A549 (cell line): ENCODE measurements around the gene ENPP4. TPM values are rescaled to one million over a fixed set of nuclear protein-coding genes. Genes with fewer than 3 reads are reported as not detected.

Experiments used
- ATAC-seq, 2 experiments: fragments of 200-7000 bp in 1 of 2; fragments of >200 bp in 1 of 2; cut with Nextera tagmentation in 1 of 2; cut with Tn5 transposase in 1 of 2; 3 replicates each; pipeline versions ENCODE4 v1.8.0 to v1.9.1; 2018 to 2020; ENCODE audit warnings: mild to moderate bottlenecking in 1 of 2, moderate library complexity in 1 of 2
- CTCF ChIA-PET: fragments of 300-600 bp; sonication (Branson Sonifier 250); formaldehyde crosslinking; extraction: SDS; loops from one replicate; lab custom pipeline; 2021; ENCODE audit warnings: antibody characterized with exemption, inconsistent platforms; lab: Yijun Ruan, JAX
- POLR2A ChIA-PET: fragments of 350-600 bp; formaldehyde crosslinking; extraction: SDS; loops from one replicate; lab custom pipeline; 2021; ENCODE audit warnings: antibody characterized with exemption, inconsistent platforms; lab: Yijun Ruan, JAX
- DNase-seq, 2 experiments: peaks; one replicate each; pipeline versions ENCODE4 v3.0.0 to v3.0.0-alpha.2; 2011 to 2016; ENCODE audit warnings: low read depth in 1 of 2, low spot score in 1 of 2
- FAIRE-seq: peaks from 2 replicates; lab custom pipeline; 2011; peaks lifted over from hg19 to GRCh38; lab: Jason Lieb, UNC
- H3K27ac ChIP-seq, 2 experiments: fragments of >200 bp; sonication (Bioruptor Twin); formaldehyde crosslinking; 3 replicates each; pipeline ENCODE4 v1.5.1; 2016 to 2017
- H3K4me1 ChIP-seq: fragments of >200 bp; sonication (Bioruptor Twin); formaldehyde crosslinking; 3 replicates; pipeline ENCODE4 v1.6.1; 2016
- H3K4me2 ChIP-seq: fragments of >200 bp; sonication (Bioruptor Twin); formaldehyde crosslinking; 3 replicates; pipeline ENCODE4 v1.6.1; 2016
- H3K4me3 ChIP-seq: fragments of >200 bp; sonication (Bioruptor Twin); formaldehyde crosslinking; 3 replicates; pipeline ENCODE4 v1.5.1; 2016
- H3K9me3 ChIP-seq: fragments of >200 bp; sonication (Bioruptor Twin); formaldehyde crosslinking; 3 replicates; pipeline ENCODE4 v1.6.1; 2016
- BCL3 ChIP-seq: fragments of >200 bp; sonication (Bioruptor Twin); formaldehyde crosslinking; IDR thresholded peaks from 3 replicates; pipeline ENCODE4 v1.6.1; 2016
- BHLHE40 ChIP-seq: IDR thresholded peaks from 2 replicates; pipeline ENCODE4 v1.6.1; 2012; ENCODE audit warnings: low read depth, low read length, inconsistent platforms
- CBX2 ChIP-seq: fragments of 200-600 bp; sonication (generic); IDR thresholded peaks from 2 replicates; pipeline ENCODE4 v1.6.1; 2016; ENCODE audit warnings: low read depth, mild to moderate bottlenecking, borderline replicate concordance
- CHD4 ChIP-seq: fragments of 200-600 bp; sonication (generic); IDR thresholded peaks from 2 replicates; pipeline ENCODE4 v1.6.1; 2016; ENCODE audit warnings: antibody characterized with exemption, mild to moderate bottlenecking, borderline replicate concordance
- CTCF ChIP-seq: fragments of >200 bp; sonication (Bioruptor Twin); formaldehyde crosslinking; IDR thresholded peaks from 3 replicates; pipeline ENCODE4 v1.5.1; 2016
- EP300 ChIP-seq, 2 experiments: fragments of >200 bp; sonication (Bioruptor Twin); formaldehyde crosslinking; IDR thresholded peaks; 2 replicates in 1 of 2; 3 replicates in 1 of 2; pipeline ENCODE4 v1.6.1; 2016 to 2017
- ESRRA ChIP-seq: fragments of 150-350 bp; IDR thresholded peaks from 2 replicates; pipeline ENCODE4 v1.6.1; 2014; ENCODE audit warnings: mild to moderate bottlenecking, low read length, borderline replicate concordance
- FOSB ChIP-seq: fragments of 250-450 bp; sonication (Bioruptor Pico); IDR thresholded peaks from 2 replicates; pipeline ENCODE4 v1.5.0; 2020; ENCODE audit warnings: mild to moderate bottlenecking, moderate library complexity
- FOSL2 ChIP-seq, 2 experiments: fragments of 450-650 bp in 1 of 2; fragments of >200 bp in 1 of 2; sonication (Bioruptor Twin) in 1 of 2; formaldehyde crosslinking; IDR thresholded peaks; 2 replicates each; pipeline versions ENCODE4 v1.5.0 to v1.6.1; 2016 to 2020; ENCODE audit warnings: mild to moderate bottlenecking in 1 of 2, moderate library complexity in 1 of 2
- FOXS1 ChIP-seq: fragments of 250-450 bp; sonication (Bioruptor Pico); IDR thresholded peaks from 2 replicates; pipeline ENCODE4 v1.5.0; 2020; ENCODE audit warnings: mild to moderate bottlenecking, moderate library complexity
- HEYL ChIP-seq: fragments of 250-450 bp; sonication (Bioruptor Pico); IDR thresholded peaks from 2 replicates; pipeline ENCODE4 v1.8.0; 2021; ENCODE audit warnings: mild to moderate bottlenecking, moderate library complexity
- HOXB13 ChIP-seq: fragments of 250-450 bp; sonication (Bioruptor Pico); IDR thresholded peaks from 2 replicates; pipeline ENCODE4 v1.5.0; 2020; ENCODE audit warnings: low read depth, mild to moderate bottlenecking, moderate library complexity
- KDM1A ChIP-seq: fragments of 200-600 bp; sonication (generic); IDR thresholded peaks from 2 replicates; pipeline ENCODE4 v1.6.1; 2016; ENCODE audit warnings: low read depth, mild to moderate bottlenecking
- MAFK ChIP-seq: fragments of 450-650 bp; IDR thresholded peaks from 2 replicates; pipeline ENCODE4 v1.6.1; 2014; ENCODE audit not compliant: partially characterized antibody
- PHF8 ChIP-seq: fragments of 200-600 bp; sonication (generic); IDR thresholded peaks from 2 replicates; pipeline ENCODE4 v1.6.1; 2016; ENCODE audit warnings: low read depth, mild to moderate bottlenecking, antibody characterized with exemption, moderate library complexity, borderline replicate concordance
- RAD21 ChIP-seq, 2 experiments: fragments of >200 bp in 1 of 2; sonication (Bioruptor Twin) in 1 of 2; formaldehyde crosslinking in 1 of 2; IDR thresholded peaks in 1 of 2; conservative IDR thresholded peaks in 1 of 2; 2 replicates in 1 of 2; 3 replicates in 1 of 2; pipeline ENCODE4 v1.6.1; 2012 to 2018; ENCODE audit warnings: inconsistent platforms in 1 of 2
- RARB ChIP-seq: fragments of 250-450 bp; sonication (Bioruptor Pico); IDR thresholded peaks from 2 replicates; pipeline ENCODE4 v1.8.0; 2021; ENCODE audit warnings: mild to moderate bottlenecking, moderate library complexity
- RFX5 ChIP-seq: fragments of 450-650 bp; IDR thresholded peaks from 2 replicates; pipeline ENCODE4 v1.7.1; 2014; ENCODE audit warnings: antibody characterized with exemption, mild to moderate bottlenecking, moderate library complexity
- RNF2 ChIP-seq: fragments of 200-600 bp; sonication (generic); IDR thresholded peaks from 2 replicates; pipeline ENCODE4 v1.6.1; 2016; ENCODE audit warnings: low read depth, mild to moderate bottlenecking, antibody characterized with exemption, moderate library complexity, borderline replicate concordance
- SMC3 ChIP-seq: fragments of >200 bp; sonication (Bioruptor Twin); formaldehyde crosslinking; IDR thresholded peaks from 3 replicates; pipeline ENCODE4 v1.6.1; 2018; ENCODE audit warnings: inconsistent platforms
- SREBF2 ChIP-seq: fragments of 450-650 bp; IDR thresholded peaks from 2 replicates; pipeline ENCODE4 v1.6.1; 2014; ENCODE audit warnings: mild to moderate bottlenecking, moderate library complexity
- TP53 ChIP-seq: fragments of 250-450 bp; sonication (Bioruptor Pico); IDR thresholded peaks from 2 replicates; pipeline ENCODE4 v1.5.0; 2021; ENCODE audit warnings: mild to moderate bottlenecking, moderate library complexity
- ZC3H11A ChIP-seq: fragments of 450-650 bp; IDR thresholded peaks from 2 replicates; pipeline ENCODE4 v1.6.1; 2014; ENCODE audit warnings: antibody characterized with exemption, mild to moderate bottlenecking
- ZFP36 ChIP-seq: fragments of 450-650 bp; IDR thresholded peaks from 2 replicates; pipeline ENCODE4 v1.6.1; 2014; ENCODE audit warnings: borderline replicate concordance; ENCODE audit not compliant: partially characterized antibody
- WGBS: methylation state at CpG from one replicate; pipeline ENCODE4 v1.1.6; 2017; ENCODE audit errors: missing lambda C conversion rate; 5-methylcytosine and 5-hydroxymethylcytosine counted together
- polyA plus RNA-seq, 4 experiments: library from polyadenylated mRNA; depleted of rRNA in 3 of 4; stranded (reverse); fragments of >200 nt; fragmentation: RNase III in 1 of 4; extraction: RNeasy Plus Mini Kit Qiagen cat#74134 plus additional on column Dnase treatment in 1 of 4; gene quantifications; 2 replicates in 3 of 4; 3 replicates in 1 of 4; pipeline ENCODE4 v1.2.3, GENCODE V29; 2011 to 2017
- TF ChIP-seq, protein P1 (sequence below): fragments of 150-350 bp; IDR thresholded peaks from 2 replicates; pipeline ENCODE4 v1.6.1; 2014; ENCODE audit warnings: low read depth, mild to moderate bottlenecking, low read length
- TF ChIP-seq, protein P2 (sequence below): fragments of >200 bp; sonication (Bioruptor Twin); formaldehyde crosslinking; IDR thresholded peaks from 2 replicates; pipeline ENCODE4 v1.6.1; 2016
- TF ChIP-seq, protein P3 (sequence below): fragments of 200-600 bp; sonication (generic); IDR thresholded peaks from 2 replicates; pipeline ENCODE4 v1.6.1; 2016; ENCODE audit warnings: antibody characterized with exemption, mild to moderate bottlenecking, moderate library complexity

ENPP4 gene
- polyA plus RNA-seq, 2 of the 4 experiments (the other 2 are of a cell fraction), result 0.65 to 1.0 TPM

GRCh38 chr6:46159229-46159628 is 29.4 kb downstream of the ENPP4 start:
- Histone ChIP-seq H3K4me1 (no peaks in the 10 kb centered on the region), H3K9me3 (no peaks in the 10 kb centered on the region), H3K4me3 (no peak overlapping the region), H3K4me2 (no peak overlapping the region), H3K27ac (no peak overlapping the region)
- DNase-seq (no peak), FAIRE-seq (no peak), ATAC-seq (no peak)
- TF ChIP-seq TP53 (CRISPR knock-in tag) (no peak), FOSB (CRISPR knock-in tag) (no peak), PHF8 (no peak), CBX2 (no peak), ESRRA (no peak), SREBF2 (no peak), HEYL (no peak), FOXS1 (CRISPR knock-in tag) (no peak), SMC3 (no peak), HOXB13 (CRISPR knock-in tag) (no peak)
- TF ChIP-seq, protein P1, sequence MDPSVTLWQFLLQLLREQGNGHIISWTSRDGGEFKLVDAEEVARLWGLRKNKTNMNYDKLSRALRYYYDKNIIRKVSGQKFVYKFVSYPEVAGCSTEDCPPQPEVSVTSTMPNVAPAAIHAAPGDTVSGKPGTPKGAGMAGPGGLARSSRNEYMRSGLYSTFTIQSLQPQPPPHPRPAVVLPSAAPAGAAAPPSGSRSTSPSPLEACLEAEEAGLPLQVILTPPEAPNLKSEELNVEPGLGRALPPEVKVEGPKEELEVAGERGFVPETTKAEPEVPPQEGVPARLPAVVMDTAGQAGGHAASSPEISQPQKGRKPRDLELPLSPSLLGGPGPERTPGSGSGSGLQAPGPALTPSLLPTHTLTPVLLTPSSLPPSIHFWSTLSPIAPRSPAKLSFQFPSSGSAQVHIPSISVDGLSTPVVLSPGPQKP, result no peak
- TF ChIP-seq, protein P2, sequence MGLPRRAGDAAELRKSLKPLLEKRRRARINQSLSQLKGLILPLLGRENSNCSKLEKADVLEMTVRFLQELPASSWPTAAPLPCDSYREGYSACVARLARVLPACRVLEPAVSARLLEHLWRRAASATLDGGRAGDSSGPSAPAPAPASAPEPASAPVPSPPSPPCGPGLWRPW, result no peak
- CTCF ChIA-PET, result interaction anchor here (0.8 to 1.6 kb wide), 2 partner anchors 17 to 26 kb away, joined by 3 read pairs; no protein-coding TSS in a partner anchor
- POLR2A ChIA-PET, result no interaction called here

GRCh38 chr6:46160102-46160501 is 30.3 kb downstream of the ENPP4 start:
- 51% methylated on average over 5 of the region's 5 CpGs for WGBS
- no peak for DNase-seq
- TF ChIP-seq, protein P2, result no peak
- TF ChIP-seq RARB (CRISPR knock-in tag) (no peak), FOSL2 (IDR thresholded peaks at IDR 0.05) (no peak), FOSL2 (CRISPR knock-in tag; IDR thresholded peaks at IDR 0.05) (no peak), EP300 (IDR thresholded peaks at IDR 0.05) (no peak), ZC3H11A (no peak), RFX5 (no peak), MAFK (no peak), BCL3 (no peak), TP53 (CRISPR knock-in tag) (no peak), BHLHE40 (no peak), ZFP36 (no peak), RNF2 (no peak), RAD21 (conservative IDR thresholded peaks at IDR 0.05 in 1 of 2, IDR thresholded peaks at IDR 0.05 in 1 of 2) (no peak), HOXB13 (CRISPR knock-in tag) (no peak), CBX2 (no peak), KDM1A (no peak), CTCF (no peak), CHD4 (no peak)
- TF ChIP-seq, protein P3, sequence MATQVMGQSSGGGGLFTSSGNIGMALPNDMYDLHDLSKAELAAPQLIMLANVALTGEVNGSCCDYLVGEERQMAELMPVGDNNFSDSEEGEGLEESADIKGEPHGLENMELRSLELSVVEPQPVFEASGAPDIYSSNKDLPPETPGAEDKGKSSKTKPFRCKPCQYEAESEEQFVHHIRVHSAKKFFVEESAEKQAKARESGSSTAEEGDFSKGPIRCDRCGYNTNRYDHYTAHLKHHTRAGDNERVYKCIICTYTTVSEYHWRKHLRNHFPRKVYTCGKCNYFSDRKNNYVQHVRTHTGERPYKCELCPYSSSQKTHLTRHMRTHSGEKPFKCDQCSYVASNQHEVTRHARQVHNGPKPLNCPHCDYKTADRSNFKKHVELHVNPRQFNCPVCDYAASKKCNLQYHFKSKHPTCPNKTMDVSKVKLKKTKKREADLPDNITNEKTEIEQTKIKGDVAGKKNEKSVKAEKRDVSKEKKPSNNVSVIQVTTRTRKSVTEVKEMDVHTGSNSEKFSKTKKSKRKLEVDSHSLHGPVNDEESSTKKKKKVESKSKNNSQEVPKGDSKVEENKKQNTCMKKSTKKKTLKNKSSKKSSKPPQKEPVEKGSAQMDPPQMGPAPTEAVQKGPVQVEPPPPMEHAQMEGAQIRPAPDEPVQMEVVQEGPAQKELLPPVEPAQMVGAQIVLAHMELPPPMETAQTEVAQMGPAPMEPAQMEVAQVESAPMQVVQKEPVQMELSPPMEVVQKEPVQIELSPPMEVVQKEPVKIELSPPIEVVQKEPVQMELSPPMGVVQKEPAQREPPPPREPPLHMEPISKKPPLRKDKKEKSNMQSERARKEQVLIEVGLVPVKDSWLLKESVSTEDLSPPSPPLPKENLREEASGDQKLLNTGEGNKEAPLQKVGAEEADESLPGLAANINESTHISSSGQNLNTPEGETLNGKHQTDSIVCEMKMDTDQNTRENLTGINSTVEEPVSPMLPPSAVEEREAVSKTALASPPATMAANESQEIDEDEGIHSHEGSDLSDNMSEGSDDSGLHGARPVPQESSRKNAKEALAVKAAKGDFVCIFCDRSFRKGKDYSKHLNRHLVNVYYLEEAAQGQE, result no peak
- TF ChIP-seq, all 56 proteins: peak for 0
- POLR2A ChIA-PET, result no interaction called here
- Histone ChIP-seq H3K27ac (no peak overlapping the region), H3K4me1 (no peaks in the 10 kb centered on the region), H3K9me3 (no peaks in the 10 kb centered on the region), H3K4me3 (no peak overlapping the region), H3K4me2 (no peak overlapping the region)
- FAIRE-seq (no peak), ATAC-seq (no peak)
- CTCF ChIA-PET, result no interaction called here
